A673 (cell line): Measurements from ENCODE around the gene WDR31. TPM values are rescaled to one million over a fixed set of nuclear protein-coding genes. Genes with fewer than 3 reads are reported as not detected.
A peak's percentile ranks its signal among the peaks of the same experiment; 100 is the strongest.

Experiments
- BruUV-seq: library from RNA; stranded (reverse); fragments of 400-500 nt; replicated peaks from 2 replicates; lab custom pipeline; 2021; lab: Mats Ljungman, UMichigan
- CTCF ChIA-PET: fragments of 300-600 bp; sonication (Branson Sonifier 250); formaldehyde crosslinking; loops from one replicate; lab custom pipeline; 2022; ENCODE audit warnings: antibody characterized with exemption; lab: Charles Lee
- POLR2A ChIA-PET: fragments of 300-600 bp; sonication (Branson Sonifier 250); formaldehyde crosslinking; loops from one replicate; lab custom pipeline; 2022; ENCODE audit warnings: antibody characterized with exemption; ENCODE audit not compliant: low non-redundant PET; lab: Charles Lee
- DNase-seq: peaks from one replicate; pipeline ENCODE4 v3.0.0-alpha.2; 2015; ENCODE audit warnings: low spot score
- H3K27ac ChIP-seq: fragments of 200-600 bp; sonication (generic); 2 replicates; pipeline ENCODE4 v1.5.1; 2016; ENCODE audit warnings: mixed run types, low read depth, mild to moderate bottlenecking, mixed read lengths, antibody characterized with exemption, low read length; ENCODE audit not compliant: poor library complexity, severe bottlenecking
- H3K27me3 ChIP-seq: fragments of 200-600 bp; sonication (generic); replicated peaks from 2 replicates; pipeline ENCODE4 v1.6.1; 2017; ENCODE audit warnings: mixed run types, low read depth, mild to moderate bottlenecking, mixed read lengths, antibody characterized with exemption, low read length; ENCODE audit not compliant: insufficient read depth, poor library complexity
- H3K36me3 ChIP-seq: fragments of 200-600 bp; sonication (generic); 2 replicates; pipeline ENCODE4 v1.6.1; 2016; ENCODE audit warnings: mixed run types, mild to moderate bottlenecking, mixed read lengths, antibody characterized with exemption, low read length; ENCODE audit not compliant: insufficient read depth, poor library complexity, severe bottlenecking
- H3K4me1 ChIP-seq: fragments of 200-600 bp; sonication (generic); 2 replicates; pipeline ENCODE4 v1.6.1; 2017; ENCODE audit warnings: mixed run types, mild to moderate bottlenecking, mixed read lengths, antibody characterized with exemption, low read length; ENCODE audit not compliant: insufficient read depth, poor library complexity, severe bottlenecking
- H3K4me3 ChIP-seq: fragments of 200-600 bp; sonication (generic); 2 replicates; pipeline ENCODE4 v1.5.1; 2016; ENCODE audit warnings: low read depth, mixed run types, mild to moderate bottlenecking, mixed read lengths, low read length; ENCODE audit not compliant: poor library complexity, severe bottlenecking
- H3K9me3 ChIP-seq: fragments of 200-600 bp; sonication (generic); 2 replicates; pipeline ENCODE4 v1.6.1; 2016; ENCODE audit warnings: mixed run types, low read depth, mild to moderate bottlenecking, mixed read lengths, antibody characterized with exemption, low read length; ENCODE audit not compliant: poor library complexity, severe bottlenecking
- EZH2 ChIP-seq: fragments of 200-600 bp; sonication (generic); IDR thresholded peaks from 2 replicates; pipeline ENCODE4 v1.6.1; 2017; ENCODE audit warnings: borderline replicate concordance, low read depth, mild to moderate bottlenecking, mixed read lengths, antibody characterized with exemption, low read length; ENCODE audit not compliant: poor library complexity, severe bottlenecking
- intact Hi-C: fragments of 100-400 bp; cut with micrococcal nuclease; formaldehyde crosslinking; loops from one replicate; pipeline ENCODE4 v1.10.0; 2022; ENCODE audit not compliant: unreplicated experiment
- total RNA-seq: library from RNA; stranded (reverse); gene quantifications from 2 replicates; pipeline ENCODE4 v1.2.3, GENCODE V29; 2021
- TF ChIP-seq, protein P1 (sequence below): fragments of 300-800, 200-600 bp; sonication (generic); conservative IDR thresholded peaks from 2 replicates; pipeline ENCODE4 v1.5.1; 2017; ENCODE audit warnings: low read depth, mild to moderate bottlenecking, antibody characterized with exemption, low read length, moderate library complexity, mixed read lengths

WDR31 gene
- total RNA-seq, 1 experiment from 2014 or later: 1.3 TPM

GRCh38 chr9:113306566-113306965 lies 33.5 kb downstream of the WDR31 start:
- Histone ChIP-seq H3K27ac (no peak overlapping the region), H3K9me3 (no peaks in the 10 kb centered on the region), H3K36me3 (no peaks in the 10 kb centered on the region), H3K4me1 (no peaks in the 10 kb centered on the region), H3K27me3 (no peaks in the 10 kb centered on the region), H3K4me3 (no peak overlapping the region)
- intact Hi-C loops: loop anchor here (10.0 kb wide), 1 partner anchor 98 kb away; the partner anchor contains the start of gene ALAD
- TF ChIP-seq EZH2: no peak
- TF ChIP-seq, protein P1, sequence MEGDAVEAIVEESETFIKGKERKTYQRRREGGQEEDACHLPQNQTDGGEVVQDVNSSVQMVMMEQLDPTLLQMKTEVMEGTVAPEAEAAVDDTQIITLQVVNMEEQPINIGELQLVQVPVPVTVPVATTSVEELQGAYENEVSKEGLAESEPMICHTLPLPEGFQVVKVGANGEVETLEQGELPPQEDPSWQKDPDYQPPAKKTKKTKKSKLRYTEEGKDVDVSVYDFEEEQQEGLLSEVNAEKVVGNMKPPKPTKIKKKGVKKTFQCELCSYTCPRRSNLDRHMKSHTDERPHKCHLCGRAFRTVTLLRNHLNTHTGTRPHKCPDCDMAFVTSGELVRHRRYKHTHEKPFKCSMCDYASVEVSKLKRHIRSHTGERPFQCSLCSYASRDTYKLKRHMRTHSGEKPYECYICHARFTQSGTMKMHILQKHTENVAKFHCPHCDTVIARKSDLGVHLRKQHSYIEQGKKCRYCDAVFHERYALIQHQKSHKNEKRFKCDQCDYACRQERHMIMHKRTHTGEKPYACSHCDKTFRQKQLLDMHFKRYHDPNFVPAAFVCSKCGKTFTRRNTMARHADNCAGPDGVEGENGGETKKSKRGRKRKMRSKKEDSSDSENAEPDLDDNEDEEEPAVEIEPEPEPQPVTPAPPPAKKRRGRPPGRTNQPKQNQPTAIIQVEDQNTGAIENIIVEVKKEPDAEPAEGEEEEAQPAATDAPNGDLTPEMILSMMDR: no peak
- CTCF ChIA-PET: no interaction called here
- BruUV-seq: no TSS peak
- no peak for DNase-seq
- POLR2A ChIA-PET: no interaction called here

GRCh38 chr9:113302792-113303418 lies 37.2 kb downstream of the WDR31 start, which contains the start of gene RNF183:
TSS of gene RNF183 (minus strand) at chr9:113303376. CDS start at chr9:113298184, 5,192 bp downstream.
- no peak for DNase-seq
- ChIA-PET POLR2A (no interaction called here), CTCF (no interaction called here)
- no peaks in the 10 kb centered on the region for H3K4me1 ChIP-seq
- no peak within 1 kb of the TSS for H3K27ac ChIP-seq
- H3K36me3 ChIP-seq: no peaks in the 10 kb centered on the region
- no peaks in the 10 kb centered on the region for H3K9me3 ChIP-seq
- BruUV-seq: no TSS peak
- no peaks in the 10 kb centered on the region for H3K27me3 ChIP-seq
- TF ChIP-seq EZH2: no peak
- TF ChIP-seq, protein P1: no peak
- no peak within 1 kb of the TSS for H3K4me3 ChIP-seq
- intact Hi-C loops: loop anchor here (10.0 kb wide), 1 partner anchor 102 kb away; the partner anchor contains the start of gene ALAD

- H3K27ac ChIP-seq: no peak overlapping the region
- H3K9me3 ChIP-seq: no peaks in the 10 kb centered on the region
- intact Hi-C loops: loop anchor here (10.0 kb wide), 1 partner anchor 103 kb away; the partner anchor contains the start of gene ALAD
- TF ChIP-seq, protein P1: no peak
- no peak for TF ChIP-seq EZH2
- ChIA-PET CTCF (no interaction called here), POLR2A (no interaction called here)
- H3K4me1 ChIP-seq: no peaks in the 10 kb centered on the region
- H3K4me3 ChIP-seq: no peak overlapping the region
- DNase-seq: peak; percentile 6
- H3K27me3 ChIP-seq: no peaks in the 10 kb centered on the region
- no peaks in the 10 kb centered on the region for H3K36me3 ChIP-seq
- no TSS peak for BruUV-seq
Measured at GRCh38 chr9:113301548-113301947, 38.5 kb downstream of the WDR31 start.
